Endothelial cell (in vitro differentiated cells): ENCODE data around the gene CAMKV. TPM values are rescaled to one million over a fixed set of nuclear protein-coding genes. Genes with fewer than 3 reads are reported as not detected.

Source experiments
- DNase-seq: peaks from one replicate; pipeline ENCODE4 v3.0.0; 2021; ENCODE audit warnings: low spot score
- H3K27ac Mint-ChIP-seq: one replicate; pipeline ENCODE4 v1.8.0; 2021; ENCODE audit warnings: mixed read lengths, inconsistent platforms; ENCODE audit not compliant: unreplicated experiment
- H3K27me3 Mint-ChIP-seq: one replicate; pipeline ENCODE4 v1.8.0; 2021; ENCODE audit warnings: mild to moderate bottlenecking, moderate library complexity, mixed read lengths, inconsistent platforms; ENCODE audit not compliant: unreplicated experiment
- H3K36me3 Mint-ChIP-seq: one replicate; pipeline ENCODE4 v1.8.0; 2021; ENCODE audit warnings: mild to moderate bottlenecking, low read depth, mixed read lengths, inconsistent platforms; ENCODE audit not compliant: unreplicated experiment
- H3K4me1 Mint-ChIP-seq: one replicate; pipeline ENCODE4 v1.8.0; 2021; ENCODE audit warnings: mild to moderate bottlenecking, mixed read lengths, inconsistent platforms; ENCODE audit not compliant: unreplicated experiment
- H3K4me3 Mint-ChIP-seq: one replicate; pipeline ENCODE4 v1.8.0; 2021; ENCODE audit warnings: mild to moderate bottlenecking, mixed read lengths, inconsistent platforms; ENCODE audit not compliant: unreplicated experiment
- H3K9me3 Mint-ChIP-seq: one replicate; pipeline ENCODE4 v1.8.0; 2021; ENCODE audit warnings: mixed read lengths, inconsistent platforms; ENCODE audit not compliant: unreplicated experiment
- CTCF ChIP-seq: fragments of 200-600 bp; sonication (generic); IDR thresholded peaks from one replicate; pipeline ENCODE4 v1.5.0; 2021; ENCODE audit warnings: antibody characterized with exemption; ENCODE audit not compliant: unreplicated experiment
- total RNA-seq: library from RNA; stranded (reverse); fragmentation: NEBNext Ultra II Directional; extraction: Animal tissue kit (Norgen Biotek cat#: 25700); gene quantifications from one replicate; pipeline ENCODE4 v1.2.1, GENCODE V29; 2021; ENCODE audit not compliant: unreplicated experiment

Gene CAMKV
- total RNA-seq, 1 donor from 2014 or later, result 0.67 TPM

GRCh38 chr3:49865198-49865784 is 4.4 kb downstream of the CAMKV start:
- H3K27me3 Mint-ChIP-seq, result peaks cover 13% of the 10 kb centered on the region
- H3K27ac Mint-ChIP-seq, result no peak overlapping the region
- H3K36me3 Mint-ChIP-seq, result no peaks in the 10 kb centered on the region
- no peak for TF ChIP-seq CTCF
- peaks cover 3% of the 10 kb centered on the region for H3K4me1 Mint-ChIP-seq
- no peak for DNase-seq
- H3K4me3 Mint-ChIP-seq, result no peak overlapping the region
- no peaks in the 10 kb centered on the region for H3K9me3 Mint-ChIP-seq

- Mint-ChIP-seq H3K4me1 (peaks cover 3% of the 10 kb centered on the region), H3K27me3 (peaks cover 13% of the 10 kb centered on the region), H3K9me3 (no peaks in the 10 kb centered on the region), H3K36me3 (no peaks in the 10 kb centered on the region), H3K27ac (no peak overlapping the region), H3K4me3 (no peak overlapping the region)
- DNase-seq, result no peak
- no peak for TF ChIP-seq CTCF
Observed at GRCh38 chr3:49864505-49864904, 5.2 kb downstream of the CAMKV start.

DNA sequence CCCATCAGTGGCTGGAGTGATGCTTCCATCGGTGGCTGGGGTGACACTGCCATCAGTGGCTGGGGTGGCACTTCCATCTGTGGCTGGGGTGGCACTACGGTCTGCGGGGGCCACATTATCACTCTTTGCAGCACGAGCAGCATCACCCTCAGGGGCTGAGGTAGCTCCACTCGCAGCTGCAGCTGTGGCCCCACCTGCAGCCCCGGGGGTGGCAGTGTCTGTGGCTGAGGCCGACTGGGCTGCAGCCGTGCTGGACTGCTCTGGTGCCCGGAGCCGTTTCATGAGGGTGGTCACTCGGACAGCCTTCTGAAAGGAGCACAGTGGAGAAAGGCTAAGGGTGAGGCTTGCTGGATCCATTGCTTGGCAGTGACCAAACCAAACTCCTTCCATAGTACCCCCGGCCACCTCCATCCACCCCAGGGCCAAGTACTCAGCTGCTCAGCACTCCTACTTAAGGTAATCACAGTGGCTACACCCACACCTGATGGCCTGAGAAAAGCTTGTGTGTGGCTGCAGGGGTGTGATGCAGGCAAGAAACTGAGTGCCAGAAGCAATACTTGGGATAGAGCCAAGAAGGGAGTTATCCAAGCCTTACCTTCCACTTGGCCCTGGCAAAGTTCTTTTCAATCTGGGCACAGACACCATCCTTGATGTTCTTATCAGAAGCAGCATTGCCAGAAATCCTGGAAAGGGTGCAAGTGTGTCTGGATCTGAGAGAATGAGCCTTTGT is 10.0 kb downstream of the CAMKV start:
- no peaks in the 10 kb centered on the region for H3K36me3 Mint-ChIP-seq
- H3K27me3 Mint-ChIP-seq, result peaks cover 6% of the 10 kb centered on the region
- H3K9me3 Mint-ChIP-seq, result no peaks in the 10 kb centered on the region
- no peak for DNase-seq
- TF ChIP-seq CTCF, result no peak
- peaks cover 5% of the 10 kb centered on the region for H3K4me1 Mint-ChIP-seq
- no peak overlapping the region for H3K27ac Mint-ChIP-seq
- no peak overlapping the region for H3K4me3 Mint-ChIP-seq

DNA sequence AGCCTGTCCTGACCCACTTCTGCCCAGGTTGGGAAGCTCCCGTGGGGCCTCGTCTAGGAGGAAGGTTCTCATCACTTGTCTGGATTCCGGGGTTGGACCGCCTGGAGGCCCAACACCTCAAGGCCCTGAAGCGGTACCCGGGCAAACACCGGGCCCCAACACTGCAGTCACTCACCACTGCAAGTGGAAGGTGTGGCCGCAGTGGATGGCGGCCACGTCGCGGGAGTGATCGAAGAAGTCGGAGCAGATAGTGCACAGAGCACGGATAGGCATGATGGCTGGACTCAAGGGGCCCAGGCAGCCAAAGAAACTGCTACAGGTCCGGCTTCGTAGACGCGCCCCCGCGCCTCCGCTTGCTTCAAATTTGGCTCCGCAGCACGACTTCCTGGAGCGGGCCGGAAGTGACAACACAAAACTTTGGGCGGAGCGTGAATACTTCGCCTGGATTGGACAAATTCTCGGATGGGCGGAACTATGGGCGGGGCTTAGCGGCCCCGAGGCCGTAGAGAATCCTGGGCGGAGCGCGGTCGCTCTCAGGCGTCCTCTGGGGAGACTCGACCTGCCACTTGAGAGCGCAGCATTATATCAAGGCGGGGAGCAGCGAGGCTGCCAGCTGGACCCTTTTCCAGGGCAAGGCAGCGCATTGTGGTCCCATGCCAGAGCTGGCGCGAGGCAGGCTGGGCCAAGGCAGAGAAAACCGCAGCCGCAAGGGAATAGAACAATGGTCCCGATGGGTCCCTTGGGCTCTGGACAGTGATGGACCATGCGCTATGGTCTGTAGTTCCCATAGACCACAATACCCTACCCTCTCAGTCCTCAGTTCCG is 13.3 kb downstream of the CAMKV start, which contains the start of gene TRAIP:
TSS of gene TRAIP (minus strand) at position 384 of the 825 bp plus-strand sequence. CDS start at position 273, 111 bp downstream.
- no peaks in the 10 kb centered on the region for H3K36me3 Mint-ChIP-seq
- H3K27me3 Mint-ChIP-seq, result peaks cover 6% of the 10 kb centered on the region
- H3K4me1 Mint-ChIP-seq, result peaks cover 5% of the 10 kb centered on the region
- peak within 1 kb of the TSS; percentile 90 for H3K4me3 Mint-ChIP-seq
- H3K27ac Mint-ChIP-seq, result no peak within 1 kb of the TSS
- DNase-seq, result peak; percentile 91
- no peak for TF ChIP-seq CTCF
- no peaks in the 10 kb centered on the region for H3K9me3 Mint-ChIP-seq
